HepG2 (cell line): ENCODE data around the gene SUV39H2. TPM values are rescaled to one million over a fixed set of nuclear protein-coding genes. Genes with fewer than 3 reads are reported as not detected.

Experiments
- CENPT ChIP-seq: sonication (generic); formaldehyde crosslinking; IDR thresholded peaks from 2 replicates; pipeline ENCODE4 v1.8.0; 2022; ENCODE audit warnings: low read depth, mild to moderate bottlenecking, moderate library complexity, missing genetic modification reagents
- HMGA1 ChIP-seq: sonication (generic); formaldehyde crosslinking; conservative IDR thresholded peaks from 2 replicates; pipeline ENCODE4 v1.4.0; 2020; ENCODE audit warnings: missing genetic modification reagents
- KLF12 ChIP-seq: sonication (generic); formaldehyde crosslinking; IDR thresholded peaks from 2 replicates; pipeline ENCODE4 v1.4.0; 2020; ENCODE audit warnings: missing genetic modification reagents, borderline replicate concordance
- NCOA1 ChIP-seq: sonication (generic); formaldehyde crosslinking; IDR thresholded peaks from 2 replicates; pipeline ENCODE4 v1.9.0; 2021; ENCODE audit warnings: missing genetic modification reagents
- POLR2G ChIP-seq: fragments of 200-400 bp; formaldehyde crosslinking; IDR thresholded peaks from 2 replicates; pipeline ENCODE4 v1.6.1; 2018; ENCODE audit warnings: mild to moderate bottlenecking, low read depth, low read length, moderate library complexity
- SP2 ChIP-seq: sonication (generic); formaldehyde crosslinking; IDR thresholded peaks from 2 replicates; pipeline ENCODE4 v1.5.1; 2020; ENCODE audit warnings: mild to moderate bottlenecking, missing genetic modification reagents
- SRSF1 ChIP-seq: fragments of 200-400 bp; formaldehyde crosslinking; optimal IDR thresholded peaks from 2 replicates; pipeline ENCODE3; 2017; ENCODE audit warnings: mild to moderate bottlenecking, low read depth, low read length, moderate library complexity
- STAT5B ChIP-seq: sonication (generic); formaldehyde crosslinking; IDR thresholded peaks from 2 replicates; pipeline ENCODE4 v1.4.0; 2020; ENCODE audit warnings: missing genetic modification reagents
- XRCC5 ChIP-seq: fragments of 200-400 bp; formaldehyde crosslinking; optimal IDR thresholded peaks from 2 replicates; pipeline ENCODE3; 2017; ENCODE audit warnings: mild to moderate bottlenecking, low read length
- ZBTB21 ChIP-seq: sonication (generic); formaldehyde crosslinking; IDR thresholded peaks from 2 replicates; pipeline ENCODE4 v1.4.0; 2020; ENCODE audit warnings: missing genetic modification reagents
- ZC3H13 ChIP-seq: sonication (generic); formaldehyde crosslinking; IDR thresholded peaks from 2 replicates; pipeline ENCODE4 v1.8.1; 2023; ENCODE audit warnings: mild to moderate bottlenecking, missing genetic modification reagents, moderate library complexity
- ZFP41 ChIP-seq: sonication (generic); formaldehyde crosslinking; IDR thresholded peaks from 2 replicates; pipeline ENCODE4 v1.4.0; 2020; ENCODE audit warnings: mild to moderate bottlenecking, missing genetic modification reagents, borderline replicate concordance
- ZNF225 ChIP-seq: sonication (generic); formaldehyde crosslinking; IDR thresholded peaks from 2 replicates; pipeline ENCODE4 v1.4.0; 2020; ENCODE audit warnings: mild to moderate bottlenecking, missing genetic modification reagents
- ZNF414 ChIP-seq: sonication (generic); formaldehyde crosslinking; IDR thresholded peaks from 2 replicates; pipeline ENCODE4 v1.5.0; 2020; ENCODE audit warnings: missing genetic modification reagents
- ZNF547 ChIP-seq: sonication (generic); formaldehyde crosslinking; IDR thresholded peaks from 2 replicates; pipeline ENCODE4 v1.5.1; 2020; ENCODE audit warnings: mild to moderate bottlenecking, missing genetic modification reagents
- ZNF598 ChIP-seq: sonication (generic); formaldehyde crosslinking; IDR thresholded peaks from 2 replicates; pipeline ENCODE4 v1.5.1; 2020; ENCODE audit warnings: mild to moderate bottlenecking, missing genetic modification reagents, borderline replicate concordance
- ZNF614 ChIP-seq: IDR thresholded peaks from 2 replicates; pipeline ENCODE4 v1.6.1; 2018; ENCODE audit warnings: missing biosample characterization, missing genetic modification reagents, inconsistent platforms, borderline replicate concordance
- ZNF781 ChIP-seq: sonication (generic); formaldehyde crosslinking; IDR thresholded peaks from 2 replicates; pipeline ENCODE4 v1.5.1; 2020; ENCODE audit warnings: borderline replicate concordance, mild to moderate bottlenecking, missing genetic modification reagents; ENCODE audit errors: not compliant biosample characterization
- polyA plus RNA-seq, 8 experiments: library from polyadenylated mRNA; depleted of rRNA in 3 of 8; stranded (reverse) in 7 of 8; unstranded in 1 of 8; fragments of >200 nt; fragmentation: Illumina TruSeq in 4 of 8; extraction: Trizol in 4 of 8; gene quantifications; 2 replicates each; pipeline versions ENCODE4 v1.2.1 to v1.2.3, GENCODE V29; 2011 to 2016; ENCODE audit warnings: low read depth in 4 of 8, missing spikeins in 1 of 8, mixed read lengths in 1 of 8; ENCODE audit not compliant: insufficient read depth in 1 of 8
- total RNA-seq, 5 experiments: library from RNA; depleted of rRNA; stranded (reverse); fragments of >200 nt; fragmentation: Illumina TruSeq; extraction: Trizol; gene quantifications; 2 replicates each; pipeline ENCODE4 v1.2.3, GENCODE V29; 2016; ENCODE audit warnings: low read depth in 1 of 5
- TF ChIP-seq, protein P1 (sequence below): sonication (generic); formaldehyde crosslinking; IDR thresholded peaks from 2 replicates; pipeline ENCODE4 v1.4.0; 2020; ENCODE audit warnings: mild to moderate bottlenecking, missing genetic modification reagents
- TF ChIP-seq, protein P2 (sequence below), 2 experiments: sonication (generic) in 1 of 2; formaldehyde crosslinking in 1 of 2; IDR thresholded peaks; 2 replicates each; pipeline versions ENCODE4 v1.4.0 to v1.6.1; 2016 to 2020; ENCODE audit warnings: borderline replicate concordance in 1 of 2, low read depth in 1 of 2, mild to moderate bottlenecking in 1 of 2, missing genetic modification reagents in 1 of 2
- TF ChIP-seq, protein P3 (sequence below): sonication (generic); formaldehyde crosslinking; IDR thresholded peaks from 2 replicates; pipeline ENCODE4 v1.4.0; 2020; ENCODE audit warnings: low read depth, mild to moderate bottlenecking, missing genetic modification reagents

Gene SUV39H2
- total and polyA plus RNA-seq, 2 of the 13 experiments (the other 11 are each of a cell fraction or from before 2014, with no cell fraction given): 9.0 to 44.3 TPM

DNA sequence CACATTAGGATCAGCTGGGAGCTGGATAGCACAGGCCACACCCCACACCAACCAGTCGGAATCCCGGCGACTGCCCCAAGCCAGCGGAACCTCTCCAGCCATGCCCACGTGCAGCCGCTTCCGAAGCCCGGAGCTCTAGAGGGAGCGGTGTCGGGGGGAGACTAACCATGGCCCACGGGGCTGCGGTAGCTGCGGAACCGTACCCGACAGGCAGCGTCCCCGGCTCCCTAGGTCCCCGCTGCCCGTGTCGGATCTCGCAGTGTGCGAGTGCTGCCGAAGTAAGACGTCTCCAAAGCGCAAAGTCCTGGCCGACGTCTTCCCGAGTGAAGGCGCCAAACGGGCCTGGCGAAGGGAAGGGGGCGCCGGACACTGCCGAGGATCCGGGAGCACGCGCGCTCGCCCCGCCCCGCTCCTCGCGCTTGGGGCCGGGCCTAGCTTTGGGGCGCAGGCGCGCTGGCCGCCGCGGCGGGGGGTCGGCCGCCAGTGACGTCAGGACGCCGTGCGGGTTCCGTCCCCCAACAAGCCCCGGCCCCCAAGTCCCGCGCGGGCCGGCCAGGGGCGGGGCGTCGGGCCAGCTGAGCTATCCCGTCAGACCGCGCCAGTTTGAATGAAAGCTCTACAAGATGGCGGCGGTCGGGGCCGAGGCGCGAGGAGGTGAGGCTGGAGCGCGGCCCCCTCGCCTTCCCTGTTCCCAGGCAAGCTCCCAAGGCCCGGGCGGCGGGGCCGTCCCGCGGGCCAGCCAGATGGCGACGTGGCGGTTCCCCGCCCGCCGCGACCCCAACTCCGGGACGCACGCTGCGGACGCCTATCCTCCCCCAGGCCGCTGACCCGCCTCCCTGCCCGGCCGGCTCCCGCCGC, at the start of gene SUV39H2 (continued):
- TF ChIP-seq XRCC5: no peak
- 0 out of 2 replicates have a peak, but pooled peaks have one; percentile 59 for TF ChIP-seq NCOA1 (CRISPR knock-in tag)
- peak; percentile 66 for TF ChIP-seq SP2 (CRISPR knock-in tag)
- TF ChIP-seq ZNF414 (CRISPR knock-in tag): no peak
- TF ChIP-seq ZFP41 (CRISPR knock-in tag): no peak
- TF ChIP-seq ZNF781 (CRISPR knock-in tag): peak; percentile 82
- TF ChIP-seq, protein P1, sequence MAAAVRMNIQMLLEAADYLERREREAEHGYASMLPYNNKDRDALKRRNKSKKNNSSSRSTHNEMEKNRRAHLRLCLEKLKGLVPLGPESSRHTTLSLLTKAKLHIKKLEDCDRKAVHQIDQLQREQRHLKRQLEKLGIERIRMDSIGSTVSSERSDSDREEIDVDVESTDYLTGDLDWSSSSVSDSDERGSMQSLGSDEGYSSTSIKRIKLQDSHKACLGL (CRISPR knock-in tag): peak; percentile 71; the same call in 1 of the 2 replicates
- peak; percentile 86; the same call in 1 of the 2 replicates for TF ChIP-seq ZNF598 (CRISPR knock-in tag)
- TF ChIP-seq SRSF1: no peak
- TF ChIP-seq ZC3H13 (CRISPR knock-in tag): peak; percentile 75
- TF ChIP-seq POLR2G: peak; percentile 91
- TF ChIP-seq, protein P2, sequence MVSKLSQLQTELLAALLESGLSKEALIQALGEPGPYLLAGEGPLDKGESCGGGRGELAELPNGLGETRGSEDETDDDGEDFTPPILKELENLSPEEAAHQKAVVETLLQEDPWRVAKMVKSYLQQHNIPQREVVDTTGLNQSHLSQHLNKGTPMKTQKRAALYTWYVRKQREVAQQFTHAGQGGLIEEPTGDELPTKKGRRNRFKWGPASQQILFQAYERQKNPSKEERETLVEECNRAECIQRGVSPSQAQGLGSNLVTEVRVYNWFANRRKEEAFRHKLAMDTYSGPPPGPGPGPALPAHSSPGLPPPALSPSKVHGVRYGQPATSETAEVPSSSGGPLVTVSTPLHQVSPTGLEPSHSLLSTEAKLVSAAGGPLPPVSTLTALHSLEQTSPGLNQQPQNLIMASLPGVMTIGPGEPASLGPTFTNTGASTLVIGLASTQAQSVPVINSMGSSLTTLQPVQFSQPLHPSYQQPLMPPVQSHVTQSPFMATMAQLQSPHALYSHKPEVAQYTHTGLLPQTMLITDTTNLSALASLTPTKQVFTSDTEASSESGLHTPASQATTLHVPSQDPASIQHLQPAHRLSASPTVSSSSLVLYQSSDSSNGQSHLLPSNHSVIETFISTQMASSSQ (IDR thresholded peaks at IDR 0.05; ENCODE audit: low read depth): no peak
- TF ChIP-seq, protein P2 (CRISPR knock-in tag; IDR thresholded peaks at IDR 0.05; ENCODE audit: borderline replicate concordance): peak; percentile 77
- peak; percentile 81 for TF ChIP-seq ZNF547 (CRISPR knock-in tag)
- no peak for TF ChIP-seq CENPT (CRISPR knock-in tag)
- TF ChIP-seq STAT5B (CRISPR knock-in tag): 0 out of 2 replicates have a peak, but pooled peaks have one; percentile 50
- peak; percentile 67; the same call in 1 of the 2 replicates for TF ChIP-seq ZNF614 (CRISPR knock-in tag)
- TF ChIP-seq KLF12 (CRISPR knock-in tag): peak; percentile 79
- no peak for TF ChIP-seq ZNF225
- TF ChIP-seq ZBTB21 (CRISPR knock-in tag): no peak
- TF ChIP-seq HMGA1 (CRISPR knock-in tag): no peak
- TF ChIP-seq, protein P3, sequence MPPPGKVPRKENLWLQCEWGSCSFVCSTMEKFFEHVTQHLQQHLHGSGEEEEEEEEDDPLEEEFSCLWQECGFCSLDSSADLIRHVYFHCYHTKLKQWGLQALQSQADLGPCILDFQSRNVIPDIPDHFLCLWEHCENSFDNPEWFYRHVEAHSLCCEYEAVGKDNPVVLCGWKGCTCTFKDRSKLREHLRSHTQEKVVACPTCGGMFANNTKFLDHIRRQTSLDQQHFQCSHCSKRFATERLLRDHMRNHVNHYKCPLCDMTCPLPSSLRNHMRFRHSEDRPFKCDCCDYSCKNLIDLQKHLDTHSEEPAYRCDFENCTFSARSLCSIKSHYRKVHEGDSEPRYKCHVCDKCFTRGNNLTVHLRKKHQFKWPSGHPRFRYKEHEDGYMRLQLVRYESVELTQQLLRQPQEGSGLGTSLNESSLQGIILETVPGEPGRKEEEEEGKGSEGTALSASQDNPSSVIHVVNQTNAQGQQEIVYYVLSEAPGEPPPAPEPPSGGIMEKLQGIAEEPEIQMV (CRISPR knock-in tag): peak; percentile 85
